VCaP (cell line): ENCODE results near the gene SYTL1.

Source experiments
- H3K27ac ChIP-seq: fragments of 450-650 bp; 2 replicates; pipeline ENCODE4 v1.5.1; 2017
- CTCF ChIP-seq: fragments of 450-650 bp; conservative IDR thresholded peaks from 2 replicates; pipeline ENCODE4 v1.5.1; 2017; ENCODE audit warnings: mild to moderate bottlenecking, moderate library complexity

The SYTL1 gene

GRCh38 chr1:27332536-27333281 is 9.1 kb upstream of the SYTL1 start:
- H3K27ac ChIP-seq: no peak overlapping the region
- peak; percentile 82 for TF ChIP-seq CTCF

- TF ChIP-seq CTCF: no peak
- H3K27ac ChIP-seq: no peak overlapping the region
These were observed 8.0 kb upstream of the SYTL1 start for GRCh38 chr1:27333717-27334279.

- no peak overlapping the region for H3K27ac ChIP-seq
- TF ChIP-seq CTCF: no peak
These were observed 6.1 kb upstream of the SYTL1 start for GRCh38 chr1:27335506-27336422.

DNA sequence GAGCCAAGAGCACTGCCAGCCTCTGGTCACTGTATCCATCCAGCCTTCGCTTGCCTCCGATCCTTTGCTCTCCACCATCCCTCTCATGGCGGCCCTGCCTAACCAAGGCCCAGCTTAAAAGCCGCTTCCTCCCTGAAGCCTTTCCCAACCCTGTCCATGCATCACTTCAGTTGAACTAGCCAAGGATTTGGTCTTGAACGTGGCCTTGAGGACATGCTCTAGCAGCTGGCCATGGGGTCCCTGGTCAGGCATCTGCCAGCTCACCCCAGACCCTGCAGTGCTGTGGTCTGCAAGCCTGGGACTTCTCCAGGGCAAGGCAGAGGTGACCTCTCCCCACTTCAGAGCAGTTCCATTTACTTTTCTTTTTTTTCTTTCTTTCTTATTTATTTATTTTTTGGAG is 5.1 kb upstream of the SYTL1 start:
- no peak for TF ChIP-seq CTCF
- H3K27ac ChIP-seq: no peak overlapping the region

DNA sequence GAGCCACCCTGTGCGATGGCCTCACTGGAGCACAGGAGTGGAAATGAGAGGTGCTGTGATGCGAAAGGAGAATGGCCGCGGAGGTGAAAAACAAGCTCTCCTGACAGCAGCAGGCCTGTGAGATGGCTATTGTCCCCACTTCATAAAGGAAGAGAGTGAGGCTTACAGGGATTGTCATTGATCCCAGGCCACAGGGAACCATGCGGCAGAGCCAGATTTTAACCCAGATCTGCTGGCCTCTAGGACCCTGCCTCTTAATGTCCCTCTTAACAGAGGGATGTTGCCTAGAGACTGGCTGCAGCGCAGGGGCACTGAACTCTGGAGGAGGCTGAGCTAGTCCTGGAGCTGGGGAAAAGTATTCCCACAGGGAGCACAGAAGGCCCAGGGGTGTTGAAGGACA is 3.1 kb upstream of the SYTL1 start:
- TF ChIP-seq CTCF: no peak
- no peak overlapping the region for H3K27ac ChIP-seq

DNA sequence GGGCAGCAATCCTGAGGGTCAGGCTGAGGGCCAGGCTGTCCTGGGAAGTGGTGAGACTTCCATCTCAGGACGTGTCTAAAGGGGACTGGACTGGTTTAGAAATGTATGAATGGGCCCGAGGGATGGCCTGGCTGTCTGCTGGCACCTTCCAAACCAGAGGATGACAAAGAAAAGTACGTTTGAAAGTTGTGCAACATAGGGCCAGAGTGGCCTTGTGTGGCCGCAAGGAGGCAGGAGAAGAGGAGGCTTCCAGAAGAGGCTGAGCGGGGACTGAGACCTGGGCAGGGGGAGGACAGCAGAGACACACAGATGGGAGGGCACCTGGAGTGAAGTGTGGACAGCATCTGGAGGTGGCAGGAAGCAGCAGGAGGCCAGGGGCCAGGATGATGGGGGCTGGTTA is 2.6 kb upstream of the SYTL1 start:
- H3K27ac ChIP-seq: no peak overlapping the region
- TF ChIP-seq CTCF: no peak

DNA sequence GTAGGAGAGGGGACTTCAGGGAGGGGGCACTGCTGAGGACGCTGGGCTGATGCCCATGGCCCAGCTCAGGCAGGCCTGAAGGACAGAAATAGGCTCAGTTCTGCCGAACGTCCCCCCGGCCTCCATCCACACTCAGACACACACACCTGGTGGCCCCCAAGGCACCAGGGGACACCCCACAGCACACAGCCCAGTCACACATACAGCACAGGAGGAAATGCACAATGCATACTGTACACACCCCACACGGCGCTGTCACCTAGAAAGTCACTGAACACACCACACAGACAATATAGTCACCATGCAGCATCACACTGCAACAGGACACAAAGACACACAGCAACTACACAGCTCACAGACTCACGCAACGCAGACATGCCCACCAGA is 562 bp downstream of the SYTL1 start:
- H3K27ac ChIP-seq: peak overlapping the region; percentile 80
- no peak for TF ChIP-seq CTCF
